ENCODE measurements around the gene TRAF6. TPM values are rescaled to one million over a fixed set of nuclear protein-coding genes. Genes with fewer than 3 reads are reported as not detected.
A peak's percentile ranks its signal among the peaks of the same experiment; 100 is the strongest.

Gene TRAF6
- total and polyA plus RNA-seq, 10 of the 15 experiments (the other 5 are each of a cell fraction or from before 2014, with no cell fraction given) = 1.4 to 10.9 (median 7.0) TPM

DNA sequence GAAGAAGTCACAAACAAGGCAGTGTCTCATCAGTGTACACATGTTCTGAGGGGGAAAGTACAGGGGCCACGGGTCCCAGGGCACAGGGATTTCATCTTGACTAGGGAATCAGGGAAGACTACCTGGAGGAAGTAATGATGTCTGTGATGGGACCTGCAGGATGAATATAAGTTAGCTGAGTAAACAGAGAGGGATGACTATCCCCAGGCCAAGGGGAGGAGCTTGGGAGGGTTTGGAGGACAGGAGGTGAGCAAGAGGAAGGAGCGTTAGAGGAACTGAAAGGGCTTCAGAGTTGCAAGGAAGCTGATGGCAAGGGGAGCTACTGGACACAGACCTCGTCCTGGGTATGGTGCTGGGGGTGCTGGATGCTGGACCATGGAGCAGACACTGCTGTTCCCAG, 56.4 kb downstream of the TRAF6 start:
- 0% methylated on average over 3 of the region's 3 CpGs for WGBS (ENCODE audit: insufficient coverage, insufficient replicate concordance, low lambda C conversion rate, missing lambda C conversion rate)
- Histone ChIP-seq H4K20me1 (ENCODE audit: control insufficient read depth, insufficient read depth) (no peaks in the 10 kb centered on the region), H3K9ac (ENCODE audit: control insufficient read depth, insufficient read depth, low read length) (no peak overlapping the region), H3K36me3 (ENCODE audit: control insufficient read depth in 2 of 2, insufficient read depth in 2 of 2, low read length in 1 of 2) (no peaks in the 10 kb centered on the region), H3K9me3 (replicated peaks; ENCODE audit: control insufficient read depth, insufficient read depth, low read length) (no peaks in the 10 kb centered on the region), H3K79me2 (ENCODE audit: control insufficient read depth, insufficient read depth, low read length) (no peaks in the 10 kb centered on the region), H3K4me3 (no peak overlapping the region), H3K27me3 (replicated peaks in 1 of 2; ENCODE audit: control insufficient read depth in 2 of 2, insufficient read depth in 2 of 2, low read length in 1 of 2) (no peaks in the 10 kb centered on the region; a peak in 1 of 4 replicates), H2AFZ (ENCODE audit: control insufficient read depth, low read depth, low read length) (no peak overlapping the region), H3K4me1 (ENCODE audit: control insufficient read depth, insufficient read depth, low read length) (peaks cover 12% of the 10 kb centered on the region), H3K27ac (ENCODE audit: control insufficient read depth, insufficient read depth) (no peak overlapping the region), H3K4me2 (ENCODE audit: control insufficient read depth, insufficient read depth) (peak overlapping the region; percentile 14; the same call in 1 of the 2 replicates)
- peak; percentile 65; the same call in 1 of the 2 replicates for TF ChIP-seq SPI1 (IDR thresholded peaks at IDR 0.05; ENCODE audit: borderline replicate concordance, insufficient read depth, low read depth, low read length)
- TF ChIP-seq, protein P1, sequence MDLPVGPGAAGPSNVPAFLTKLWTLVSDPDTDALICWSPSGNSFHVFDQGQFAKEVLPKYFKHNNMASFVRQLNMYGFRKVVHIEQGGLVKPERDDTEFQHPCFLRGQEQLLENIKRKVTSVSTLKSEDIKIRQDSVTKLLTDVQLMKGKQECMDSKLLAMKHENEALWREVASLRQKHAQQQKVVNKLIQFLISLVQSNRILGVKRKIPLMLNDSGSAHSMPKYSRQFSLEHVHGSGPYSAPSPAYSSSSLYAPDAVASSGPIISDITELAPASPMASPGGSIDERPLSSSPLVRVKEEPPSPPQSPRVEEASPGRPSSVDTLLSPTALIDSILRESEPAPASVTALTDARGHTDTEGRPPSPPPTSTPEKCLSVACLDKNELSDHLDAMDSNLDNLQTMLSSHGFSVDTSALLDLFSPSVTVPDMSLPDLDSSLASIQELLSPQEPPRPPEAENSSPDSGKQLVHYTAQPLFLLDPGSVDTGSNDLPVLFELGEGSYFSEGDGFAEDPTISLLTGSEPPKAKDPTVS (IDR thresholded peaks at IDR 0.05; ENCODE audit: low read depth, low read length) = no peak
- no peak for TF ChIP-seq EGR1 (IDR thresholded peaks at IDR 0.05; ENCODE audit: borderline replicate concordance in 1 of 2, low read depth in 2 of 2, low read length in 2 of 2)
- no peak for TF ChIP-seq CEBPB (IDR thresholded peaks at IDR 0.05; ENCODE audit: borderline replicate concordance in 1 of 2, low read depth in 2 of 2, low read length in 2 of 2)
- no peak for TF ChIP-seq CHD1 (IDR thresholded peaks at IDR 0.05; ENCODE audit: low read depth, low read length)
- TF ChIP-seq TBL1XR1 (IDR thresholded peaks at IDR 0.05; ENCODE audit: low read depth, low read length) = no peak
- no peak for TF ChIP-seq RB1 (IDR thresholded peaks at IDR 0.05; ENCODE audit: borderline replicate concordance)
- DNase-seq (ENCODE audit: low read depth, low spot score) (no peak), FAIRE-seq (no peak), ATAC-seq (peak; percentile 52)
- intact Hi-C loops (cut with micrococcal nuclease; ENCODE audit: unreplicated experiment) (no loop called here), in situ Hi-C loops (cut with MboI) (no loop called here)
- no TSS peak for BruUV-seq (replicated peaks)
- SMC1A ChIA-PET (ENCODE audit: uncharacterized antibody, unreplicated experiment) = interaction anchor here (1.1 to 1.8 kb wide), 3 partner anchors 12 to 39 kb away, joined by 4 to 5 read pairs (median 4); no protein-coding TSS in a partner anchor
- CTCF ChIA-PET = interaction anchor here (2.2 to 2.9 kb wide), 2 partner anchors 25 to 39 kb away, joined by 9 to 10 read pairs; no protein-coding TSS in a partner anchor
- POLR2A ChIA-PET = no interaction called here
- RAD21 ChIA-PET (ENCODE audit: unreplicated experiment) = no interaction called here
